Stimulated activated CD4-positive, alpha-beta T cell treated with anti-CD3 and anti-CD28 coated beads, TNF-alpha, amount 100 ng/mL, for 48 hours (primary cell): ENCODE measurements around the gene NEDD1.

Experiments
- DNase-seq, 3 donors: peaks; one replicate each; pipeline ENCODE4 v3.0.0-alpha.2; 2020; ENCODE audit warnings: low read depth in 3 of 3

NEDD1 gene

DNA sequence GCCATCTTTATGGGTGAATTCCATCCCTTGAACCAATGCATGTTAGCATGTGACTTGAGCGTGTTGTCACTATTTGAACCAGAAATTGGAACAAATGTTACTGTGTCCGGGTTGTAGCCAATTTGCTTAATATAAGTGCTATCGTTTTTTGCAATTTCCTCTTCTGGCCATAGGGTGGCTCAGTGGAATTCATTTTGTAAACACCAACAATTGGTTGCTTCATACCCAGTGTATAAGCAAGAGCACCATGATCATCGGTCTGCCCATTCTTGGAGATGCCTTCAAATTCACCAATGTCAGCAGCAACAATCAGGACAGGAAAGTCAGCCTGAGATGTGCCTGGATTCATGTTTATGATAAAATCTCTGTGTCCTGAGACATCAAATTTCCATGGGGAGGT lies 5.0 kb upstream of the NEDD1 start:
- no peak for DNase-seq

DNA sequence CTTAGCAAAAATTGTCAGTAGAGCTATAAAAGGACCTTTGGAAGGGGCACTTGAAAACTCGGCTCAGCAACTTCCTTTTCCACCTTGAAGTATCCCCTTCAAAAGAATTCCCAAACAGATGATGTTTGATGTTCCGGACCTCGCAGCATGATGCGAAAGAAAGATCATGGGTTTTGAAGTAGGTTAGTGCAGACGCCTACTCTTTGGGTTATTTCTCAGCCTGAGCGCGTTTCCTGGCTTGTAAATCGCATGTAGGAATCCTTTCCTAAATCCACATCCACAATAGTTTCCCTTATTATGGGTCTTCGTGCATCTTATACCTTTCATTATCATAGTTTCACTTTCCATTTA lies 584 bp upstream of the NEDD1 start:
- DNase-seq: no peak

DNA sequence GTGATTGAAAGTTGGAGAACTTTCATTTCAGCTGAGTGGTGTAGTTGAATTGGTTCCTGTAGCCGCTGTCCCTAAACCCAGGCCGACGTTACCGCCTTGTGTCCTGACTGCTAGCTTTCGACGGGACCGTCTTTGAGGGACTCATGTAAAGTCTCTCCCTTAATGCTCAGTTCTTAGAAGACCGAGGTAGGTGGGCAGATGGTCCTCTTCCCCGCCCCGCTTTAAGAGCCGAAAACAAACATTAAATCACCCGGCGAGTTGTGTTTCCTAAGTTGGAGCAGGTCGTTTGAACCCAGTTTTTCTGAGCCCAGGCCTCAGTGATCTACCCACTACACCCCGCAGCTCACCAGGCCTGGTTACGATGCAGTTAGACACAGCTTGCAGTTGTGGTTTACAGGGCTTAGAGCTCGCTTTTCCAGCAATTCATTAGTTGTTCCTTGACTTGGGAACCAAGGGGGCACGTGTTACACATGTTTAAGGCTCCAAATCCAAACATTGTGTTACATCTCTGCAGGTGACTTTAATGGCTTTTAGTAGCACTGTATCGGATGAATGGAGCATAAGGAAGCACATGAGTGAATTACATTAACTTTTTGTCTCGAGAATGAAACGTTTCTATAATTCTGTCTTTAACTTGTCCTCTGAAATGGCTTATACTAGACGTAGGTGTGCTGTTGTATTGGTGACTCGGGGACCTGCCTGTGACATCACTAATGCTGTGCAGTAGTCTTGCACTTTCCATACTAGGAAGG lies 790 bp downstream of the NEDD1 start:
- no peak for DNase-seq

DNA sequence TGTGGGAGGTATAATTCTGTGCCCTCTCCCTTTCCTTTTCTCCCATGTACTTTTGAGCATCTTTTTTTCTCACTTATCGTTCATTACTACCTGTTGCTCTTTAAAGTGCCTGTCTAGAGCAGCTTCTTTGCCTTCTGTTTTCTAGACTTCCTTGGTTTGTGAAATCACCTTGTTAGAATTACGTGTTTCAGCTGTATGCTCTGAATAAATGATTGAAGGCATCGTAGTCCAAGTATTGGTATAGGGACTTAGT lies 1.3 kb downstream of the NEDD1 start:
- DNase-seq: no peak

DNA sequence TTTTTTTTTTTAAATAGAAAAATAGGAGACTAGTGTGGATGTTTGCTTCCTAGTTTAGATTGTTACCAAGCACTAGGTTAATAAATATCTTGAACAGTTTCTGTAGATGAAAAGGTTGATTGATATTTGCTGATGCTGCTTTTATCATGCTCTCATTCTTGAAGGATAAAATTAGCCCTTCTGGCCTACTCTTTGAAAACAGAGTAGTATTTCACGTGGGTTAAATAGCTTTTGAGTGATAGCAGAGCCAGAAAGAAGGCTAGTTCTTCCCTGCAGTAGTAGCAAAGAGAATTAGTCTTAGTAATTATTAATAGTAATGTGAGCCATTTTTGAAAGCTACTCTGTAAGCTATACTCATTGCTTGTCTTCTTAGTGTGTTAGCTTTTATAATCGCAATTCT lies 5.2 kb downstream of the NEDD1 start:
- no peak for DNase-seq

DNA sequence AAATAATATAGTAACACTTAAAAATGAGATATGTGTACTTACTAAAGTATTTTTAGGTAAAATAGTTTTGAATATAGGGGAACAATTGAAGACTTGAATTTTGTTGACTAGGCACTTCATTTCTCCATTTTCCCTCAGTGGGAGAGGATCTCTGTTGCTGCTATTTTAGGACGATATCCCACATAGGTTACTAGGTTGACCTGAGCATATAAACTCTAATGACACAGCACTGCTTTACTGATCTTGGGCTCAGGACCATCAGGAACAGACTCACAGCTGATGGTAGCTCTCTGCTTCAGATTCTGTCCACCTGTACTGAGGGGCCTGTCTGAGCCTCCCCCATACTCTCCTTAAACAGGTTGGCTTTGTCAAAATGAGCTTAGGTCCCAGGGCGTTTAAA lies 5.9 kb downstream of the NEDD1 start:
- DNase-seq: no peak

DNA sequence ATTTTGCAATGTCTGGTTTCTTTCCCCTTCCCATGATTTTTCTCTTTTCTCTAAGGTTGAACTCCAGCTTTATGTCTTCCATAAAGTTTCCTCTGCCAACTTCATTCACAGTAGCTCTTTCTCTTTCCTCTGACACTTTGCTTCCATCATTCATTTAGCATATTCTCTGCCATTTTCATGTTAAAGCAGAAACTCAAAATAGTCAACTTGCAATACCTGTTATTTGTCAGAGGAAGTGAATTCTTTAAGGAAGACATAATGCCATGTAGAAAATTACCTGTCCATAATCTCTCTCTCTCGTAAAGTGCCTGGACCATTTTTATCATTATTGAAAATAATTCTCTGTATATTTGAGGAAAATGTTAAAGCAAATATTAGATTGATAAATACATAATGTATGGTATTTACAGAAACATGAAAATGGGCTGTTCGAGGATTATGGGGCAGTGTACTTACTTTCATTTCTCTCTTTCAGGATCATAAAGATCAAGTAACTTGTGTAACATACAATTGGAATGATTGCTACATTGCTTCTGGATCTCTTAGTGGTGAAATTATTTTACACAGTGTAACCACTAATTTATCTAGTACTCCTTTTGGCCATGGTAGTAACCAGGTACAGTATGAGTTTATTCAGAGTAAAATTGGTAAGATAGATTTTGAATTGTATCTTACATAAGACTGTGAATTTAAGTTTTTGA lies 12.6 kb downstream of the NEDD1 start:
- no peak for DNase-seq

DNA sequence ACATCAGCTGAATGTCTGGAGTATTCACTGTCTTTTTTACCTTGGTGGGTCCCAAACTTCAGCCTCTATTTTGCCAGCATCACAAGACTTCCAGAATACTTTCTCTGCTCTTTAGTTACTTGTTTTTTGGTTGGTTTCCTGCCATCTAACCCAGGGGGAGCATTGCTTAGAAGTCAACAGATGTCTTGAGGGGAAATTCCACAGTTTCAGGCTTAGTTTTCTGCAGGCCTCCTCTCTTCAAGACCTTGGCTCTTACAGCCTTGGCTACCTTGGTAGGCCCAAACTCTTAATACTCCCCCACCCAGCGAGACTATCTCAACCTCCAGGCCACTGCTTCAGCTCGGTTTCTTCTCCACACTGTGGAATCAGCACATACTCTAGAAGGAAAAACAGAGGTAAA lies 41.7 kb downstream of the NEDD1 start:
- no peak for DNase-seq

DNA sequence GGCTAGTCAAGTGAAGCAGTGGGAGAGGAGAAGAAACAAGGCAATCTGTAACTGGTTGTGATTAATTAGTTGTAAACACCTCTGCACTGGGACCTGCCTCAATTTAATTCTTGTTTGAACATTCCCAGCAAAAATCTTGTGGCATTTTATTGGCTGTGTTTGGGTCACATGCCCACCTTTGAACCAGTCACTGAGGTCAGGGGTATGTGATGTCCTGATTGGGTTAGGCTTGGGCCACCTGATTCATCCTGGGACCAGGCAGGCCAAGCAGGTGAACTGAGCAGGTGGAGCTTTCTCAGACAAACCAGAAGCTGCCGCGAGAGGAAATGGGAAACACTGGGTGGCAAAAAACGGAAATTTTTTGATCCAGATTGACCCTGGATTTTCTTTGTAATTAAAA lies 72.5 kb downstream of the NEDD1 start:
- DNase-seq: no peak

DNA sequence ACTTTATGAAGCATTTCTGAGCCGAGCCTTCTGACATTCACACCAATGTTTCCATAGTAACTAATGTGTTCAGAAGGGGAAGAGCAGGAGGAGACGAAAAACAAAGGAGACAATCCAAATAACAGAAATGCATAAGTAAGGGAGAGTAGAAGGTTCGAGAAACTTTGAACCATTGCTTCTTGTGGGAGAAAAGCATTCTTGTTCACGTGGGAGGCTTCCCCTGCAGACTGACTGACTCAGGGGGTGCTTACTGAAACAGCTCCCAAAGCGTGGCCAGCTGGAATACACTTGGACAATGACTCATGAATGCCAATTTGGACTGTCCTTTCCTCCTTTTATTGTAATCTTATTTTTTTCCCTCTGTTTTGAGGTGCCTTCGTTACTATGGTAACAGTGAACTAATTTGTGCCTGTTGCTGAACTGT lies 73.9 kb downstream of the NEDD1 start:
- no peak for DNase-seq

DNA sequence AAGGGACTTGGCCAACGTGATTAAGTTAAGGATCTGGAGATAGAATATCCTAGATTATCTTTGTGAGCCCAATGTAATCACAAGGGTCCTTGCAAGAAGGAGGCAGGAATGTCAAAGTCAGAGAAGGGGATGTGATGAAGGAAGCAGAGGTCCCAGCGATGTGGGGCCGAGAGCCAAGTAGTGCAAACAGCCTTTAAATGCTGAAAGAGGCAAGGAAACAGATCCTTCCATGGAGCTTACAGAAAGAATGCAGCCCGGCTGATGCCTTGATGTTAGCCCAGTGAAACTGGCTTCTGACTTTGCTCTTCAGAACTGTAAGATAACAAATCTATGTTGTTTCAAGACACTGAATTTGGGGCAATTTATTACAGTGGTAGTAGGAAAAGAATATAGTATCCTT lies 74.9 kb downstream of the NEDD1 start:
- DNase-seq: no peak

DNA sequence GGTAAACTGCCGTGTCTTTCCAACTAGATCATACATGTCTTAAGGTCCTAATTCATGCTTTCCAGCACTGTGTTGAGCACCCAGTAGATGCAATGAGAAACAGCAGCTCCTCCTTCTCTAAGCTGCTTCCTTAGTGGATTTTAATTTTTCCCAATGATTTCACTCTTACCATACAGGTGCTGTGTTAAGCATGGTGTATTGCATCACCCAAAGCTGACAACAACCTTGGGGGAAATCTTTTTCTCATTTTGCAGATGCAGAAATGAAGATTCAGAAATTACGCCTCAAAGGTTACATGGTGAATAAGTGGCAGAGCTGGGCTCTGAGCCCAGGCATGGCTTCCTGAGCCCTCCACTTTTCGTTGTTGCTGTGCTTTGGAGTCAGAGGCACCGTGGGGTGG lies 75.6 kb downstream of the NEDD1 start:
- no peak for DNase-seq

DNA sequence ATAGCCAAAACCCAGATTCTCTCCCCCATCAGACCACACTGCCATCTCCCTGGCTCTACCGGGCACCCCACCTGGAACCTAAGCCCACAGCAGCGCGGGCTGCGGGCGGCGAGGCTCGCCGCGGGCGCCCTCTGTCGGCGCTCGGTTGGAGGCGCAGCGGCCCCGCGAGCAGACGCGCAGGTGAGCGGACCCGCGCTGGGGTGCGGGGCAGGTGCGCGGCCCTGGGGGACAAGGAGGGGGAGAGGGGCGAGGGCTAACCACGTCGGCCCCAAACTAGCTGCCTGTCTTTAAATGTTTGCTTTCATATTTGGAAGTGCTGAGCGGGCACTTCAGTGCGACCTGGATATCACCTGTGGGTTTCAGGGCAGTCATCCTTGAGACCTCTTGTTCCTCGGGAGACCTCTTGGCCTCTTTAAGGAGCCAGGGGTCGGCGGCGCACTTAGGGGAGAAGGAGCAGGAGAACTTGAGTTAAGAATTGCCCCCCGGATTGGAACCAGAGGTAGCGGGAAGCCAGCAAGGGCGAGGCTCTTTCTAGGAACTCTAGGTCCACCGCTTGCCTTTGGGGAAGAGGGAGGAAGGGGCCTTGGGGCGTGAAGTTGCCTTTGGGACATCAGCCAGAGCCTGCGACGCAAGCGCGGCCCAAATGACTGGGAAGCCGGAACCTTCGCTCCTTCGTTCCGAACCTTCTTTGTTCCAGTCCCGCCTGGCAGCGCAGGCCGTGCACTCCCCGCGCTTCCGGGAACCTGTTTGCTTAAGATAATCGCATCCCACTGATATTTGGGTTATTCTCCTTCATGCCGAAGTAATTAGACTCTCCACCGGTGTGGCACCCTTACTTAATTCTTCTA lies 78.7 kb downstream of the NEDD1 start:
- peak in 2 of 3 donors; percentile 1 to 20 for DNase-seq

DNA sequence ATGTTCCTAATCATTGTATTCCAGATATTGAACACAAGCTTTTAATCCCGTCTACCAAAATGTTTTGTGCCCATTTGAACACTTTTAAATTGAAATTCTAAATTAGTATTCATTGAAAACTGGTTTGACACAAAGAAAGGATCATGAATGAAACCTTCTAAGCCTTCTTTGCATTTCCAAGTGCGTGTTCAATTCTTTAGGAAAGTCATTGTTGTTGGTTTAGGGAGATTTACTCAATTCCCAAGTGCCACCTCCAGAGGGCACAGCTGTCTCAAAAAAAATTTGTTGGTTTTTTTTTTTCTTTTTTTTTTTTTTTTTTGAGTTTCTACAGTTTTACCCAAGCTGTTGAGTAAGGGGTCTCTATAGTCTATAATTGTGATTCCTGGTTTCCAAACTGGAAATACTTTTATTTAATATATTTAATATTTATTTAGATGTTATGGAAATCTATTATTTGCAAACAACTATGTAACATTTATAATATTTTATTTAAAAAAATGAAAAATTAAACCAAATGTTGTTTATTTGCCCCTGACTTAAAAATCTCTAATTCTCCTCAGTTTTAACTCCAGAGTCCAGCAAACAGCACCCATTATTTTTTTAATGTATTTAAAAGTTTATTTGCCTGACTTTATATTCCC lies 79.9 kb downstream of the NEDD1 start:
- no peak for DNase-seq

DNA sequence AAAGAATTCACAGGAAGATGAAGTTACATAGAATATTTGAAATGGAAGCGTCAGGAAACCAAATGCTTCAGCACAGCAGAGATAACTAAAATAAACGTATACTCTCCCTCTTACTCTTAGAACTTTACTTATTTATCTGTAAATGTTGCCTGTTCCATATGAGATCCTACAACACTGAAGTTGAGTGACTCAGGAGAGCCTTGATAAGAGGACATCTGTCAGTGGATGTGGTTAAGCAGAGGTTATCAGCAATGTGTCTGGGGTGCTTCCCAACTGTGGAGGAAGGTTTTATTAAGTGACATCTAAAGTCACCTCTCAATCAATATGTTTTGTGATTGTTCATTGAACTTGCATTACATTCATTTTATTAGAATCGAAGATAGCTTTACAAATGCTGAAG lies 81.9 kb downstream of the NEDD1 start:
- DNase-seq: no peak

DNA sequence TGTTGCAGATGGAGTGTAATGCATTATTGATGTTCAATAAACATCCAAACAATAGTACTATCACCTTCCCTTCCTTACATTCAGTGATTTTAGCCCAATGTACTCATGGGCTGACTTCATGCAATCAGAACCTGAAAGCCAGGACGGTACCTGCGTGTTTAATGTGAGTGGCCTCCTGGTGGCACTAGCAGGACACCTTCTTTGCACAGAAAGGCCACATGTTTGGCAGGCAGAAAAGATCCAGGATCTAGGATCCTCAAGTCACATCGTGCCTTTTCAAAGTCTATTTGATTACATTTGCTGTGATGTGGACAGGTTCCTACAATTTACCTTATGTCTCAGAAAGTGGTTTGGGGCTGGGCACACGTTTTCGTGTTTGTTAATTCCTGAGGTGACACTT lies 82.9 kb downstream of the NEDD1 start:
- no peak for DNase-seq

DNA sequence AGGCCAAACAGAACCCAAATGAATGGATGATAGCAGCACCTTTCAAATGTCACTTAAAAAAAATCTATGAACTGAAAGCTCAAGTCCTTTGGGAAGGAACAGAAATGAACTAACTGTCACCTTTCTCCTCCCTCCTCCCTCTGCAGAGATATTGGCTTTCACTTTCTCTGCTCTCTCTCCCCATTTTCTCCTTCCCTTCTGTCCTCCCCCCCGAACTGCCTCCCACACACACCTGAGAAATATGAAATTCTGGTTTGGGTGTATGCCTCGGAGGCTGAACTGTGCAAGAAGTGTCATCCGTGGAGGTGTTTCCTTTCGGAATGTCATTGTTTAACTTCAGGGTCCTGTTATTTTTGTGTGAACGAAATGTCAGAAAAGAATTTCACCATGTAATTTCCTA lies 87.8 kb downstream of the NEDD1 start:
- no peak for DNase-seq

DNA sequence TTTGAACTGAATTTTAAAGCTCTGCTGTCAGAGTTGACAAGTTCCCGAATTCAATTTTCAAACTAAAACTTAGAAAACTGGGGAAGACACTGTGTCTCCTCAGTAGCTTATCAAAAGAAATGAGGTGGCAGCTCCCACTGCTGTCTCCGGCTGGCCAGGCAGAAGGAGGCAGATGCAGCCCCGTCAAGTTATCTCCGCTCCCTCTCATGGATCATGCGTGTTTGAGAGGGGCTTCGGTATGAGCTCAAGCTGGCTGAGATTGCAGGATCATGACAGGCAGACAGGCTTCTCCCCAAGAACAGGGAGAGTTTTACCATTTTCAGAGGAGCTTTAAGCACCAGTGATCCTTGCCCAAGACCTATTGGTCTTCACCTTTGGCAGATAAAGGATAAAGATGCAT lies 88.8 kb downstream of the NEDD1 start:
- DNase-seq: no peak

DNA sequence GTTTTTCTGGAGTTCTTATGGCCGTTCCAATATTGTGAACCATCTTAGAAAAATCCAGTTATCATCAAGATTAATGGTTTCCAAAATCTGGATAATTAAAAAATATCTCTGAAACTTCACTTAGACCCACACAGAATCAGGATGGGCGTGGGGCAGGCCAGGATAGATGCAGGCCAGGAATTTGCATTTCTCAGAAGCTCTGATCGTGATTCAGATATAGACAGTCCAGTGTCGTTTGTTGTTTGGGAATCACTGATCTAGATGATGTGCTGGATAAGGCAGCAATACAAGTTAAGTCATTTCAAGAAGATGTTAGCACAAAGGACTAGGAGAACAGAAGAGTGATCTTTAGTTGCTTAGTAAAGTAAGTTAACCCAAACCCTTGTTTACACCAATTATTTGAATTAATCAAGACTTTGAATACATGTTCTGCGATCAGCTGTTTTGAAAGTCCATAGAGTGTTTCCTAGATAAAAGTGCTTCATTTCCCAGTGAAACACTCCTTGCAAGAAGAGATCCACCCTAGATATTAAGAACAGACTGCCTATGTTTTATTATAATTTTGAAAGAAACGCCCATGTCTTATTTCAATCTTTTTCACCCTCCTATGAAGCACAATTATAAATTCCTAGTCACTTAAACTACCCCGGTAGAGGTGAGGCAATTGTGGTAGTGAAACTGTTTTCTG lies 90.9 kb downstream of the NEDD1 start:
- no peak for DNase-seq

DNA sequence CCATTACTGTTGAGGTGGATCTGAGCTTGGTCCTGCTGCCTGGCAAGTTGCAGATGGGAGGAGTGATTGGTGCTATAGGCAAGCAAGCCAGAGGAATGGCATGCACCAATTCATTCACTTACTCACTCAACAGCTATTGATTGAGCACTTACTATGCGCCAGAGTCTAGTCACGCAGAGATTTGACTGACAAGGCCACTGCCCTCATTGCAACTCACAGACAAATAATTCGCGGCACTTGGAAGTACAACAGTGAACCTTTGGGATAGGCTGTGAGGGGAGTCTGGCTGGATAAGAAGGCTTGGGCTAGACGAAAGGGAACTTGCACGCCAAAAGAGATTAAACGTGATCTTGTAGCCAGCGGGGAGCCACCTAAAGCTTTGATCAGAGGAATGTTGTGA lies 96.2 kb downstream of the NEDD1 start:
- no peak for DNase-seq
